T-helper 1 cell treated with Interleukin-12 subunit alpha and Interleukin-12 subunit beta and Interleukin-4 antibody, amounts not matched to agents 30 ng/mL and 1 ng/mL, for 36 hours (primary cell): ENCODE results near the gene CENPVL1. TPM values are rescaled to one million over a fixed set of nuclear protein-coding genes. Genes with fewer than 3 reads are reported as not detected.
"Not testable (repeated sequence)": the region's sequence is repeated elsewhere in the genome, so short reads cannot be mapped to it uniquely, and the experiment has no call there.

Source experiments
- intact Hi-C: fragments of 100-400 bp; cut with micrococcal nuclease; formaldehyde crosslinking; loops from one replicate; pipeline ENCODE4 v1.15.1; 2024
- total RNA-seq: library from RNA; stranded (reverse); gene quantifications from 2 replicates; pipeline ENCODE4 v1.2.3, GENCODE V29; 2022

The CENPVL1 gene
- not detected in 2 replicates for total RNA-seq

- intact Hi-C loops: not testable (repeated sequence)
Measured at GRCh38 chrX:51710277-51711164, at the start of gene CENPVL1. Gene CENPVL1, plus strand, starts transcription at chrX:51710512. Its CDS starts 0 bp downstream, at chrX:51710512.

GRCh38 chrX:51665981-51666380 is 44.3 kb upstream of the CENPVL1 start:
- intact Hi-C loops: no loop called here

- intact Hi-C loops: not testable (repeated sequence)
Measured at GRCh38 chrX:51679689-51680433, 30.5 kb upstream of the CENPVL1 start.

- intact Hi-C loops: not testable (repeated sequence)
Measured at GRCh38 chrX:51681808-51682719, 28.2 kb upstream of the CENPVL1 start.

- intact Hi-C loops: not testable (repeated sequence)
Measured at GRCh38 chrX:51682720-51683062, 27.6 kb upstream of the CENPVL1 start, which contains the start of gene CENPVL2. Gene CENPVL2, minus strand, starts transcription at chrX:51682831. Its CDS starts 0 bp downstream, at chrX:51682831.

GRCh38 chrX:51694254-51694653 is 16.1 kb upstream of the CENPVL1 start:
- intact Hi-C loops: no loop called here

- intact Hi-C loops: no loop called here
Measured at GRCh38 chrX:51697397-51697796, 12.9 kb upstream of the CENPVL1 start.

- intact Hi-C loops: not testable (repeated sequence)
Measured at GRCh38 chrX:51712943-51713647, 2.8 kb downstream of the CENPVL1 start.

GRCh38 chrX:51728202-51728601 is 17.9 kb downstream of the CENPVL1 start:
- intact Hi-C loops: no loop called here

GRCh38 chrX:51737091-51737490 is 26.8 kb downstream of the CENPVL1 start:
- intact Hi-C loops: no loop called here

- intact Hi-C loops: no loop called here
Measured at GRCh38 chrX:51742586-51742985, 32.3 kb downstream of the CENPVL1 start.

GRCh38 chrX:51743179-51743957 is 33.1 kb downstream of the CENPVL1 start, which contains the start of gene GSPT2:
Gene GSPT2, plus strand, starts transcription at chrX:51743442. Its CDS starts 185 bp downstream, at chrX:51743627.
- intact Hi-C loops: loop anchor here (1.0 kb wide), 1 partner anchor 60 kb away; no protein-coding TSS in a partner anchor

GRCh38 chrX:51747671-51748070 is 37.4 kb downstream of the CENPVL1 start:
- intact Hi-C loops: no loop called here

- intact Hi-C loops: no loop called here
Measured at GRCh38 chrX:51759055-51759839, 48.9 kb downstream of the CENPVL1 start.

- intact Hi-C loops: no loop called here
Measured at GRCh38 chrX:51760657-51761056, 50.3 kb downstream of the CENPVL1 start.
